HEK293T (cell line): Measurements from ENCODE around the gene SPATS2L.

ENCODE experiments used
- CTCF ChIA-PET: fragments of 350-600 bp; formaldehyde crosslinking; extraction: SDS; loops from one replicate; lab custom pipeline; 2021; ENCODE audit warnings: antibody characterized with exemption, inconsistent platforms; lab: Yijun Ruan, JAX
- POLR2A ChIA-PET: fragments of 350-600 bp; formaldehyde crosslinking; extraction: SDS; loops from one replicate; lab custom pipeline; 2020; ENCODE audit warnings: antibody characterized with exemption, inconsistent platforms; lab: Yijun Ruan, JAX
- DNase-seq: peaks from one replicate; pipeline ENCODE4 v3.0.0; 2012; ENCODE audit warnings: mixed read lengths; ENCODE audit errors: extremely low spot score
- ARNT ChIP-seq: fragments of 450-650 bp; IDR thresholded peaks from 2 replicates; pipeline ENCODE4 v1.6.1; 2017; ENCODE audit warnings: mild to moderate bottlenecking
- BHLHE40 ChIP-seq: fragments of 450-650 bp; IDR thresholded peaks from 2 replicates; pipeline ENCODE4 v1.6.1; 2016; ENCODE audit warnings: mild to moderate bottlenecking, moderate library complexity, borderline replicate concordance
- CTBP1 ChIP-seq: fragments of 450-650 bp; IDR thresholded peaks from 2 replicates; pipeline ENCODE4 v1.6.1; 2016; ENCODE audit warnings: borderline replicate concordance
- ELF4 ChIP-seq: fragments of 450-650 bp; IDR thresholded peaks from 2 replicates; pipeline ENCODE4 v1.6.1; 2017; ENCODE audit warnings: antibody characterized with exemption
- FOXA1 ChIP-seq: fragments of 450-650 bp; IDR thresholded peaks from 2 replicates; pipeline ENCODE4 v1.6.1; 2016; ENCODE audit warnings: mild to moderate bottlenecking
- FOXK2 ChIP-seq: fragments of 450-650 bp; IDR thresholded peaks from 2 replicates; pipeline ENCODE4 v1.6.1; 2016; ENCODE audit warnings: mild to moderate bottlenecking
- FOXM1 ChIP-seq: fragments of 450-650 bp; IDR thresholded peaks from 2 replicates; pipeline ENCODE4 v1.6.1; 2017; ENCODE audit warnings: mild to moderate bottlenecking, borderline replicate concordance
- HDGF ChIP-seq: fragments of 450-650 bp; IDR thresholded peaks from 2 replicates; pipeline ENCODE4 v1.6.1; 2017; ENCODE audit warnings: antibody characterized with exemption, borderline replicate concordance
- L3MBTL2 ChIP-seq: fragments of 450-650 bp; conservative IDR thresholded peaks from 2 replicates; pipeline ENCODE4 v1.6.1; 2016; ENCODE audit warnings: mild to moderate bottlenecking
- LEF1 ChIP-seq: fragments of 450-650 bp; IDR thresholded peaks from 2 replicates; pipeline ENCODE4 v1.6.1; 2017; ENCODE audit warnings: mild to moderate bottlenecking, borderline replicate concordance
- NFRKB ChIP-seq: fragments of 450-650 bp; IDR thresholded peaks from 2 replicates; pipeline ENCODE4 v1.6.1; 2016; ENCODE audit warnings: mild to moderate bottlenecking, moderate library complexity
- PKNOX1 ChIP-seq: fragments of 450-650 bp; IDR thresholded peaks from 2 replicates; pipeline ENCODE4 v1.6.1; 2016
- SP1 ChIP-seq: fragments of 450-650 bp; IDR thresholded peaks from 2 replicates; pipeline ENCODE4 v1.6.1; 2017
- SUZ12 ChIP-seq: fragments of 450-650 bp; IDR thresholded peaks from 2 replicates; pipeline ENCODE4 v1.6.1; 2016; ENCODE audit warnings: mild to moderate bottlenecking
- TARDBP ChIP-seq: fragments of 450-650 bp; IDR thresholded peaks from 2 replicates; pipeline ENCODE4 v1.6.1; 2016
- ZNF384 ChIP-seq: fragments of 450-650 bp; IDR thresholded peaks from 2 replicates; pipeline ENCODE4 v1.6.1; 2016

The SPATS2L gene

DNA sequence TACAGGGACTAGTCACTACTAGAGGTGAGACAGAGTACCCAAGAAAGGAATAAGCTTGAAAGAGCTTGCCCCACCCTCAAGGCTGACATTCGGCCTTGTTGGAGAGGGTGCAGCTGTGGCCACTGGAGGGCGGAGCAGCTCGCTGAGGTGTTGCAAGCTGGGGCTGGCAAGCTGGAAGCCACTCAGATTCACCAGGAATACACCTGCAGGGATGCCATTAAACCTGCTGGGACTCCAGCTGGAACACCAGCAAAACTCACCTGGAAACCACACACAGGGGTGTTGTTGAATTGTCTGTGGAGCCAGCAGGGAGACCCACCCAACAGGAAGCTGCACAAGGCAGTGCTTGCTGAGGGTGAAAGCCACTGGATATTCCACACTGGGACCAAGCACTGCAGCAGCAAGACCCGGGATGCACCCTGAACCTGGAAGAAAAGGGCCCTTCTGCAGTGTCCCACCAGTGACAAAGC lies 177.3 kb downstream of the SPATS2L start:
- POLR2A ChIA-PET, result no interaction called here
- TF ChIP-seq SUZ12 (no peak), L3MBTL2 (no peak), PKNOX1 (no peak), ARNT (no peak), ZNF384 (no peak)
- CTCF ChIA-PET, result interaction anchor here (0.6 to 2.7 kb wide), 14 partner anchors 12 to 516 kb away, joined by 3 to 28 read pairs (median 3); no protein-coding TSS in a partner anchor
- peak; percentile 61 for DNase-seq

DNA sequence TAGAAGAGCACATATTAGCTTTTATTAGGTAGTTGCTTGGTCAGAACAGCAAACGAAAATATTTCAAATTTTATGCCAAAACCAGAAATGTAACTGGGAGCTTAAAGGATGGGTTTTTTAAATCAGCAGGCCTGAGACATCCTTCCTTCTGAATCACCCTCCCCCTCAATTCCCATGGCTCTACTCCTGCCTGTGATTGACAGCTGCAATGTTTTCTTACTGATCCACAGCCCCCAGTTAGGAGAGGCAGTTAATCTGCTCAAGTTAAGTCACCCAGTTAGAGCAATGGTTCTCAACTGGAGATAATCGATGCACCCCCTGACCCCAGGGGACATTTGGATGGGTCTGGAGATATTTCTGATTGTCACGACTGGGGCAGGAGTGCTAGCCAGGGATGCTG lies 178.4 kb downstream of the SPATS2L start:
- CTCF ChIA-PET, result interaction anchor here (0.7 to 2.7 kb wide), 5 partner anchors 11 to 260 kb away, joined by 3 to 28 read pairs (median 4); no protein-coding TSS in a partner anchor
- POLR2A ChIA-PET, result interaction anchor here (0.6 kb wide), 1 partner anchor 54 kb away, joined by 3 read pairs; no protein-coding TSS in a partner anchor
- TF ChIP-seq FOXM1, result no peak
- TF ChIP-seq PKNOX1, result peak; percentile 70
- no peak for DNase-seq

GRCh38 chr2:200486529-200486928 lies 180.0 kb downstream of the SPATS2L start:
- TF ChIP-seq SUZ12 (no peak), FOXM1 (no peak), L3MBTL2 (no peak), FOXK2 (no peak), ARNT (no peak), SP1 (no peak), ELF4 (no peak), LEF1 (no peak), ZNF384 (no peak), BHLHE40 (no peak), FOXA1 (no peak)
- ChIA-PET CTCF (interaction anchor here (0.9 to 1.5 kb wide), 4 partner anchors 10 to 506 kb away, joined by 3 to 5 read pairs (median 4); partner anchors contain the start of gene KCTD18), POLR2A (no interaction called here)

DNA sequence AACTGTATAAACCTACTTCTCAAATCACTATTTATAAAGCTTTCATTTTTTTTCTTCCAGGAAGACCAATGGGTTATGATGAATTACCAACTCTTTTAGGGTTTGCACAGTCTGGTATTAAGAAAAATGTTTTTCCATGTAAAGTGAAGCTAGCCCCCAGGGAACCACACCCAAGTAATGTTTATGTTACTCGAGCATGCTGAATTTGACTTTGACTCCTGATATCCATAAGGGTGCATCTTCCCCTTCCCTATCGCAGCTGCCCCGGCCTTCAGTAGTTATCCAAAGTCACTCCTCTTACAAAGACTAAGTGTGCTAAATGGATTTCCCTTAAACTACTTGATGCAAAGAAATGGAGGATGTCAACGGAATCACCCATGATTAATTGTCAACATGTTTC lies 181.7 kb downstream of the SPATS2L start:
- ChIA-PET POLR2A (no interaction called here), CTCF (no interaction called here)
- no peak for TF ChIP-seq ELF4
- DNase-seq, result no peak

More at GRCh38 chr2:200486529-200486928, 180.0 kb downstream of the SPATS2L start:
- no peak for DNase-seq

DNA sequence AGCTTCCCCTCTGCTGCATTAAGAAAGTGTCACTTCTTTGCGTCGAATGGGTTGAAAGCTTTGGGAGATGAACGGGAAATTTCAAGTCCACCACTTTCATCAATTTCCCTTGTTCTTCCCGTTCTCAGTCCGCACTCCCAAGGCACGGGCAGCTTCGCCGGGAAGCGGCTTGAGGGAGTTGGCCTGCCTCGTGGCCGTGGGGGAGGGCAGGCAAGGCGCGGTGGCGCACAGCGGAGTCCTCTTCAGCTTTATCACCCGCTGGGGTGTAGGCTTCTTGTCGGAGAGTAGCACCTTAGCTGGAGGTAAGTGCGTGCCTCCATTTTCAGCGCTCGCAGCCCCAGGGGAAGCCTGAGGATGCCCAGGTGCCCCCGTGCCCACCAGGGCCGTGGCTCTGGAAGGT lies 183.5 kb downstream of the SPATS2L start:
- DNase-seq, result no peak
- POLR2A ChIA-PET, result no interaction called here
- CTCF ChIA-PET, result no interaction called here
- TF ChIP-seq LEF1 (no peak), SUZ12 (no peak), TARDBP (no peak), FOXK2 (no peak), NFRKB (no peak), CTBP1 (no peak), FOXA1 (no peak), PKNOX1 (no peak), L3MBTL2 (no peak), FOXM1 (no peak), ZNF384 (no peak), ELF4 (no peak), SP1 (no peak), BHLHE40 (no peak), ARNT (no peak), HDGF (no peak)

DNA sequence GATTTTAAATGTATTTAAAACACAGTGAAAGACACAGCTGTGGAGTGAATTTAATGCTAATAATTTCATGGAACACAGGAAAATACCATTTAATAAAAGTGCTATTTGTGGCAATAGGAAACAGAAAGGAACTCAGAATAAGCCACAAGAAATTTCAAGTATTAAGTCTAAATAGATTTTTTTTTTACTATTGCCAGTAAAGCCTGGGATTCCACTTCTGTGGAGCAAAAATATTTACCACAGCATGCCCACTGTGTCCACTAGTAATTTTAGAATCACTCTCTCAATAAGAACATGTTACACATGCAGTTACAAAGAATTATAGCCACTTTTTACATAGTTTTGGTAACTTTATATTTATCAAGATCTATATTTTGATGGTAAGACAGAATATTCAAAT lies 186.2 kb downstream of the SPATS2L start:
- TF ChIP-seq FOXM1, result no peak
- TF ChIP-seq ZNF384, result no peak
- TF ChIP-seq SUZ12, result no peak
- no peak for TF ChIP-seq CTBP1
- no peak for TF ChIP-seq ELF4
- TF ChIP-seq ARNT, result no peak
- ChIA-PET CTCF (no interaction called here), POLR2A (no interaction called here)
- no peak for DNase-seq

DNA sequence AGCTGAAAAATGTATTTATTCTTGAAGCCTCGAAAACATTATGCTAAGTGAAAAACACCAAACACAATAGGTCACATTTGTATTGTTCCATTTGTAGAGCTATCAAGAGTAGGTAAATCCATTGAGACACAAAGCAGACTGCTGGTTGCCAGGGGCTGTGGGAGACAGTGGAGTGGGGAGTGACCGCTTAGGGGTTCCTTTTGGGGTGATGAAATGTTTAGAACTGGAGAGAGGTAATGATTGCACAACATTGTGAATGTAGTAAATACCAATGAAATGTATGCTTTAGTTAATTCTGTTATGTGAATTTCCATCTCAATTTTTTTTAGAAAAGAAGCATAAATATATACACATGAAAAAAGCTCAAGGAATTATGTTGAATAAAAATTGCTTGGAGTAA lies 187.6 kb downstream of the SPATS2L start:
- CTCF ChIA-PET, result interaction anchor here (0.6 to 1.3 kb wide), 3 partner anchors 16 to 521 kb away, joined by 3 read pairs; partner anchors contain the start of gene KCTD18
- no peak for DNase-seq
- no peak for TF ChIP-seq HDGF
- no peak for TF ChIP-seq L3MBTL2
- no peak for TF ChIP-seq FOXK2
- no peak for TF ChIP-seq ARNT
- TF ChIP-seq FOXM1, result no peak
- TF ChIP-seq PKNOX1, result no peak
- TF ChIP-seq FOXA1, result no peak
- TF ChIP-seq SUZ12, result no peak
- TF ChIP-seq LEF1, result no peak
- TF ChIP-seq BHLHE40, result no peak
- TF ChIP-seq TARDBP, result no peak
- TF ChIP-seq NFRKB, result no peak
- TF ChIP-seq SP1, result no peak
- POLR2A ChIA-PET, result no interaction called here
